Activated CD4-positive, alpha-beta T cell treated with anti-CD3 and anti-CD28 coated beads, Interleukin-2, amount 10 ng/mL, durations not matched to agents 24 days and 14 days (primary cell): ENCODE measurements around the gene KNG1. TPM values are rescaled to one million over a fixed set of nuclear protein-coding genes. Genes with fewer than 3 reads are reported as not detected.
"Not testable (repeated sequence)": the region's sequence is repeated elsewhere in the genome, so short reads cannot be mapped to it uniquely, and the experiment has no call there.

Experiments used
- DNase-seq: peaks from one replicate; pipeline ENCODE4 v3.0.0; 2022
- H3K27ac Mint-ChIP-seq: one replicate; pipeline ENCODE4 v1.8.0; 2022; ENCODE audit warnings: mild to moderate bottlenecking, mixed read lengths
- H3K27me3 Mint-ChIP-seq: one replicate; pipeline ENCODE4 v1.8.0; 2022; ENCODE audit warnings: mixed read lengths
- H3K36me3 Mint-ChIP-seq: one replicate; pipeline ENCODE4 v1.8.0; 2022; ENCODE audit warnings: low read depth, mild to moderate bottlenecking, mixed read lengths
- H3K4me1 Mint-ChIP-seq: one replicate; pipeline ENCODE4 v1.8.0; 2021; ENCODE audit warnings: mixed read lengths
- H3K4me3 Mint-ChIP-seq: one replicate; pipeline ENCODE4 v1.8.0; 2022; ENCODE audit warnings: mild to moderate bottlenecking, moderate library complexity, mixed read lengths
- H3K9me3 Mint-ChIP-seq: one replicate; pipeline ENCODE4 v1.8.0; 2021; ENCODE audit warnings: mixed read lengths
- intact Hi-C: fragments of 100-400 bp; cut with micrococcal nuclease; formaldehyde crosslinking; loops from one replicate; pipeline ENCODE4 v1.15.1; 2023
- total RNA-seq: library from RNA; stranded (reverse); gene quantifications from 2 replicates; pipeline ENCODE4 v1.2.3, GENCODE V29; 2022

Gene KNG1
- not detected in 2 replicates for total RNA-seq

- Mint-ChIP-seq H3K4me3 (no peak within 1 kb of the TSS), H3K27me3 (peaks cover 21% of the 10 kb centered on the region), H3K36me3 (no peaks in the 10 kb centered on the region), H3K27ac (no peak within 1 kb of the TSS), H3K9me3 (no peaks in the 10 kb centered on the region), H3K4me1 (no peaks in the 10 kb centered on the region)
- intact Hi-C loops: no loop called here
- no peak for DNase-seq
These were observed at the start of gene KNG1 for GRCh38 chr3:186717039-186717457. KNG1 (plus strand) TSS chr3:186717359; CDS start chr3:186717543, 184 bp downstream.

GRCh38 chr3:186668426-186668825 lies 48.7 kb upstream of the KNG1 start:
- peaks cover 16% of the 10 kb centered on the region for H3K4me1 Mint-ChIP-seq
- no peak overlapping the region for H3K27ac Mint-ChIP-seq
- H3K9me3 Mint-ChIP-seq: peaks cover 4% of the 10 kb centered on the region
- no peak overlapping the region for H3K4me3 Mint-ChIP-seq
- H3K27me3 Mint-ChIP-seq: peaks cover 16% of the 10 kb centered on the region
- H3K36me3 Mint-ChIP-seq: no peaks in the 10 kb centered on the region
- DNase-seq: no peak
- intact Hi-C loops: no loop called here

DNA sequence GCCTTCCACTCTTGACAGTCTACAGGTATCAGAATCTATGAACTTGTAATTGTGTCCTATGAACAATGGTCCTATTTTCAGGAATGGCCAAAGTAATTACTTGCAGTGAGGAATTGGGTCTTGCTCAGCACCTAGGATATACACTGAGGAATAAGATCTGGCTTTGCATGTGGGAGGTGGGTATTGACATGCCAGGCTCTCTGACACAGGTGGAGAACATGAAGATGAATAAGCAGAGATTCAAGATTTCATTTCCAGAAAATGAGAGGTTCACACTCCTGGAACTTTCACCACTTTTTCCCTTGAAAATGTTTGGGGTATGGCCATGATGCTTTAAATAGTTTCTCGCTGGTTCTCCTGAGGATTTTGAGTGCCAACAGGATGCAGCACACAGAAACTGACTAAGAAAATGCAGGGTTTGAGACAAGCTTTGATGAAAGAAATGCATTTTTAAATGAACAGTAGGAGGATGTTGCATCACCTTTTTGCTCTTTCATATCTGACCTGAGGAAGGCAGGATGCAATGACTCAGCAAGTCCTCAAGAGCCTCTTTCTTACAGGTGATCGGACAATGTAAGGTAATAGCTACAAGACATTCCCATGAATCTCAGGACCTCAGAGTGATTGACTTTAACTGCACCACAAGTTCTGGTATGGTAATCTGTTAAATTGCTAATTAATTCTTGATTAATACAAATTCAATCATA lies 47.6 kb upstream of the KNG1 start:
- H3K27ac Mint-ChIP-seq: no peak overlapping the region
- peak overlapping the region; percentile 1 for H3K4me3 Mint-ChIP-seq
- H3K4me1 Mint-ChIP-seq: peaks cover 16% of the 10 kb centered on the region
- peak; percentile 57 for DNase-seq
- peaks cover 4% of the 10 kb centered on the region for H3K9me3 Mint-ChIP-seq
- H3K36me3 Mint-ChIP-seq: no peaks in the 10 kb centered on the region
- H3K27me3 Mint-ChIP-seq: peaks cover 16% of the 10 kb centered on the region
- intact Hi-C loops: no loop called here

DNA sequence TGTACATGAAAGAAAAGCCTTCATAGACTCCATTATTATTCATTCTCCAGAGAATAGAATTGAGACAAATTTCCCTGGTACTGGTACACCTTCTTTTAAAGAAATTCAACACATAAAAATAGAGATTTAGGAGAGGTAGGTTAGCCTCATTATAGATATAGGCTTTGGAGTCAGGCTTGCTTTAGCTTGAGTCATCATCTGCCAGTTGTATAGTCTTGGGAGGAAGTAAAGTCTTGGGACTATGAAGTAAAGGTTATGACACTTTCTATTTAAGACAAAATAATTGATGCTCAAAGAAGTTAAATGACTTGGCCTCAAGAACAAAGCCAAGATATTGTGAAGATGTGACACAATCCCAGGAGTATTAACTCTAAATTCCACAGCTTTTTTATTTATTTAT lies 47.0 kb upstream of the KNG1 start:
- H3K27me3 Mint-ChIP-seq: peaks cover 19% of the 10 kb centered on the region
- intact Hi-C loops: no loop called here

DNA sequence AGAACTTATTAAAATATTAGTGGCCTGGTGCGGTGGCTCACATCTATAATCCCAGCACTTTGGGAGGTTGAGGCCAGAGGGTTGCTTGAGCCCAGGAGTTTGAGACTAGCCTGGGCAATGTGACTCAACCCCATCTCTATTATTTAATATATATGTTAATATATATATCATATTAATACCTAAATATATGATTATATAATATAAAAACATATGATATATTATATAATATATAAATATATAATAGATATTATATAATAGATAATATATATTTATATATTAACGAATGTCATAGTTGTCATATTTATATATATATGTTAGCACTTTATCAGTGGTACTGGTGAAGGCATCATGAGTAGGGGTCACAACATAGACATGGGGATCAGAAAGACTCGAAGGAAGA lies 46.1 kb upstream of the KNG1 start:
- no peak for DNase-seq
- Mint-ChIP-seq H3K4me1 (peaks cover 16% of the 10 kb centered on the region), H3K27ac (no peak overlapping the region), H3K9me3 (peaks cover 4% of the 10 kb centered on the region), H3K4me3 (no peak overlapping the region), H3K27me3 (peaks cover 16% of the 10 kb centered on the region), H3K36me3 (no peaks in the 10 kb centered on the region)
- intact Hi-C loops: no loop called here

More for the DNA sequence above, 47.0 kb upstream of the KNG1 start:
- DNase-seq: no peak
- Mint-ChIP-seq H3K27ac (no peak overlapping the region), H3K4me1 (peaks cover 16% of the 10 kb centered on the region), H3K9me3 (peaks cover 4% of the 10 kb centered on the region), H3K4me3 (no peak overlapping the region), H3K36me3 (no peaks in the 10 kb centered on the region)

GRCh38 chr3:186678604-186679003 lies 38.6 kb upstream of the KNG1 start:
- H3K4me3 Mint-ChIP-seq: no peak overlapping the region
- H3K36me3 Mint-ChIP-seq: no peaks in the 10 kb centered on the region
- no peaks in the 10 kb centered on the region for H3K4me1 Mint-ChIP-seq
- H3K9me3 Mint-ChIP-seq: peaks cover 16% of the 10 kb centered on the region
- no peak overlapping the region for H3K27ac Mint-ChIP-seq
- H3K27me3 Mint-ChIP-seq: peaks cover 51% of the 10 kb centered on the region
- DNase-seq: no peak
- intact Hi-C loops: no loop called here

GRCh38 chr3:186679151-186679550 lies 38.0 kb upstream of the KNG1 start:
- H3K9me3 Mint-ChIP-seq: peaks cover 16% of the 10 kb centered on the region
- H3K4me3 Mint-ChIP-seq: no peak overlapping the region
- no peak for DNase-seq
- peaks cover 48% of the 10 kb centered on the region for H3K27me3 Mint-ChIP-seq
- intact Hi-C loops: no loop called here
- H3K27ac Mint-ChIP-seq: no peak overlapping the region
- no peaks in the 10 kb centered on the region for H3K36me3 Mint-ChIP-seq
- no peaks in the 10 kb centered on the region for H3K4me1 Mint-ChIP-seq

- peaks cover 44% of the 10 kb centered on the region for H3K27me3 Mint-ChIP-seq
- H3K4me3 Mint-ChIP-seq: no peak overlapping the region
- no peak for DNase-seq
- H3K27ac Mint-ChIP-seq: no peak overlapping the region
- no peaks in the 10 kb centered on the region for H3K4me1 Mint-ChIP-seq
- peaks cover 26% of the 10 kb centered on the region for H3K9me3 Mint-ChIP-seq
- intact Hi-C loops: no loop called here
- no peaks in the 10 kb centered on the region for H3K36me3 Mint-ChIP-seq
These were observed 36.3 kb upstream of the KNG1 start for GRCh38 chr3:186680869-186681268.

GRCh38 chr3:186682812-186683211 lies 34.3 kb upstream of the KNG1 start:
- H3K27ac Mint-ChIP-seq: no peak overlapping the region
- intact Hi-C loops: no loop called here
- no peaks in the 10 kb centered on the region for H3K36me3 Mint-ChIP-seq
- peaks cover 35% of the 10 kb centered on the region for H3K27me3 Mint-ChIP-seq
- DNase-seq: no peak
- H3K4me1 Mint-ChIP-seq: peaks cover 2% of the 10 kb centered on the region
- H3K4me3 Mint-ChIP-seq: no peak overlapping the region
- peaks cover 25% of the 10 kb centered on the region for H3K9me3 Mint-ChIP-seq

DNA sequence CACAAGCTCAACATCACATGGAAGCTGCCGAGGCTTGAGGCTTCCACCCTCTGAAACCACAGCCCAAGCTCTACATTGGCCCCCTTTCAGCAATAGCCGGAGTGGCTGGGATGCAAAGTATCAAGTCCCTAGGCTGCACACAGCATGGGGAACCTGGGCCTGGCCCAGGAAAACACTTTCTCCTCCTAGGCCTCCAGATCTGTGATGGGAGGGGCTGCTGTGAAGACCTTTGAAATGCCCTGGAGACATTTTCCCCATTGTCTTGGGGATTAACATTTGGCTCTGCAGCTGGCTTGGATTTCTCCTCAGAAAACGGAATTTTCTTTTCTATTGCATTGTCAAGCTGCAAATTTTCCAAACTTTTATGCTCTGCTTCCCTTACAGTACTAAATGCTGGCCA lies 33.2 kb upstream of the KNG1 start:
- Mint-ChIP-seq H3K36me3 (no peaks in the 10 kb centered on the region), H3K27ac (no peak overlapping the region), H3K9me3 (peaks cover 25% of the 10 kb centered on the region), H3K4me1 (peaks cover 4% of the 10 kb centered on the region), H3K4me3 (no peak overlapping the region), H3K27me3 (peaks cover 29% of the 10 kb centered on the region)
- no peak for DNase-seq
- intact Hi-C loops: no loop called here

- peaks cover 25% of the 10 kb centered on the region for H3K9me3 Mint-ChIP-seq
- H3K36me3 Mint-ChIP-seq, H3K4me3 Mint-ChIP-seq, DNase-seq, H3K4me1 Mint-ChIP-seq, intact Hi-C loops, H3K27ac Mint-ChIP-seq: not testable (repeated sequence)
- peaks cover 29% of the 10 kb centered on the region for H3K27me3 Mint-ChIP-seq
These were observed 30.7 kb upstream of the KNG1 start for GRCh38 chr3:186686475-186686874.

GRCh38 chr3:186687120-186687651 lies 30.0 kb upstream of the KNG1 start:
- intact Hi-C loops: no loop called here
- Mint-ChIP-seq H3K27me3 (peaks cover 30% of the 10 kb centered on the region), H3K4me1 (peaks cover 4% of the 10 kb centered on the region), H3K27ac (no peak overlapping the region), H3K9me3 (peaks cover 25% of the 10 kb centered on the region), H3K4me3 (no peak overlapping the region), H3K36me3 (no peaks in the 10 kb centered on the region)
- DNase-seq: no peak

GRCh38 chr3:186690304-186690703 lies 26.9 kb upstream of the KNG1 start:
- H3K36me3 Mint-ChIP-seq, H3K27ac Mint-ChIP-seq, H3K4me3 Mint-ChIP-seq, intact Hi-C loops, DNase-seq, H3K4me1 Mint-ChIP-seq: not testable (repeated sequence)
- Mint-ChIP-seq H3K9me3 (peaks cover 15% of the 10 kb centered on the region), H3K27me3 (peaks cover 29% of the 10 kb centered on the region)

DNA sequence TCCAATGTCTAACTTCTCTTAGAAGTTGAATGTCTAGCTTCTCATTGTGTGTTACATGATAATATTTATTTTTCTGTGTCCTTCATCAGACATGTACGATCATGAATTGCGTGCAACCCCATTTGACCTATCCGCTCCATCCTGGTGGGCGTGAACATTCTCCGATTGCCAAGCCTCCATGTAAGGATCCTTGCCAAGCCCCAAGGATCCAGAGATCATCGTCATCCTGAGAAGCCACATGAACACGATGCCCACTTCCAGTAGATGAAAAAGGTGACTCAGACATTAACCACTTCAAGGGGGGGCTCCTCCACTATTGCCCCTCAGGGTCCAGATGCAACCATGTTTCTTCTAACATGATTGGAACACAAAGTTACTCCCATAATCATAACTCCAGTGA lies 25.5 kb upstream of the KNG1 start:
- Mint-ChIP-seq H3K4me3 (no peak overlapping the region), H3K36me3 (no peaks in the 10 kb centered on the region), H3K27me3 (peaks cover 29% of the 10 kb centered on the region)

GRCh38 chr3:186693843-186694242 lies 23.3 kb upstream of the KNG1 start:
- intact Hi-C loops: no loop called here
- DNase-seq: no peak
- H3K4me3 Mint-ChIP-seq: no peak overlapping the region
- peaks cover 24% of the 10 kb centered on the region for H3K27me3 Mint-ChIP-seq
- no peak overlapping the region for H3K27ac Mint-ChIP-seq
- H3K36me3 Mint-ChIP-seq: no peaks in the 10 kb centered on the region
- no peaks in the 10 kb centered on the region for H3K4me1 Mint-ChIP-seq
- no peaks in the 10 kb centered on the region for H3K9me3 Mint-ChIP-seq

More for the DNA sequence above, 25.5 kb upstream of the KNG1 start:
- intact Hi-C loops: no loop called here
- H3K4me1 Mint-ChIP-seq: peaks cover 4% of the 10 kb centered on the region
- no peak overlapping the region for H3K27ac Mint-ChIP-seq
- no peak for DNase-seq
- H3K9me3 Mint-ChIP-seq: peaks cover 3% of the 10 kb centered on the region
